Posterior cingulate gyrus (tissue), 11 donors: ENCODE data around the gene PLEKHM2.
A peak's percentile ranks its signal among the peaks of the same experiment; 100 is the strongest.
"Not testable (repeated sequence)": the region's sequence is repeated elsewhere in the genome, so short reads cannot be mapped to it uniquely, and the experiment has no call there.

Experiments used
- DNase-seq, 10 donors: peaks; one replicate each; pipeline versions ENCODE4 v3.0.0 to v3.0.0-alpha.2; 2020 to 2021; ENCODE audit warnings: mixed read lengths in 3 of 10
- intact Hi-C: fragments of 100-400 bp; cut with DNase I; formaldehyde crosslinking; loops from one replicate; pipeline ENCODE4 v1.15.1; 2023

PLEKHM2 gene

DNA sequence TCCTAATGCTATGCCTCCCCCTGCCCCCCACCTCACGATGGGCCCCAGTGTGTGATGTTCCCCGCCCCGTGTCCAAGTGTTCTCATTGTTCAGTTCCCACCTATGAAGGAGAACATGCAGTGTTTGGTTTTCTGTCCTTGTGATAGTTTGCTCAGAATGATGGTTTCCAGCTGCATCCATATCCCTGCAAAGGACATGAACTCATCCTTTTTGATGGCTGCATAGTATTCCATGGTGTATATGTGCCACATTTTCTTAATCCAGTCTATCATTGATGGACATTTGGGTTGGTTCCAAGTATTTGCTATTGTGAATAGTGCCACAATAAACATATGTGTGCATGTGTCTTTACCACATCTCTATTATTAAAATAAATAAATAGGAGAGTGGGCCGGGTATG, 15.2 kb downstream of the PLEKHM2 start:
- DNase-seq, intact Hi-C loops: not testable (repeated sequence)

DNA sequence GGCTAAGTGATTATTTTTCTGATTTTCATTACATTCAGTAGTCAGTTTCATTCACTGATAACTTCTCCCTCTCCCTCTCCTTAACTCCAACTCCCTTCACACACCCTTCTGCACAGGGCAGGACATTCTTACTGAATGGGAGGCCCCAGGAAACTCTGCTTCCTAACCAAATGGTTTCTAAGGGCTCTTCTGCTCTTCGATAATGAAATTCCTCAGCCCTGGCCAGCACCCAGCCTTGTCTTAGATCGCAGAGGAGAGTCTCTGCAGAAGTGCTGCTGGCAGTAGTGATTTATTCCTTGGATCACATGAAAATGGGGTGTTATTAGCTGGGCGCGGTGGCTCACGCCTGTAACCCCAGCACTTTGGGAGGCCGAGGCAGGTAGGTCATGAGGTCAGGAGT, 16.4 kb downstream of the PLEKHM2 start:
- DNase-seq = no peak
- intact Hi-C loops = no loop called here

DNA sequence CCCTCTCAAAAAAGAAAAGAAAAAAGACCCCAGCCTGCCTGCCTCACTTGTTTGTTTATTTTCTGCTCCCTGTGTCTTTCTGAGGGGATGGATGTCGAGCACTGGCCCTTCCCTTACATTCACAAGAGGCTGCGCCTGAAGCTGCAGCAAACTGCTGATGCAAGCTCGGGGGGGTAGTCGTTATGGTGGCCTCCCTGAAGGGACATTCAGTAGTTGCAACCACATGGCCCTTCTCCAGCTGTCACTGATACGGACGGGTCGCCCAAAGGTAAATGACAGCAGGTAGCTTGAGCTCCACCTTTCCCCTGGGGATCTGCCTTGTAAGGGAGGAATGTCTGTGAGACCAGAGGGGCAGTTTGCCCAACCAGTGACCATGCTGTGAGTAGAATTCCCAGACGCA, 17.7 kb downstream of the PLEKHM2 start:
- no peak for DNase-seq
- intact Hi-C loops = no loop called here

DNA sequence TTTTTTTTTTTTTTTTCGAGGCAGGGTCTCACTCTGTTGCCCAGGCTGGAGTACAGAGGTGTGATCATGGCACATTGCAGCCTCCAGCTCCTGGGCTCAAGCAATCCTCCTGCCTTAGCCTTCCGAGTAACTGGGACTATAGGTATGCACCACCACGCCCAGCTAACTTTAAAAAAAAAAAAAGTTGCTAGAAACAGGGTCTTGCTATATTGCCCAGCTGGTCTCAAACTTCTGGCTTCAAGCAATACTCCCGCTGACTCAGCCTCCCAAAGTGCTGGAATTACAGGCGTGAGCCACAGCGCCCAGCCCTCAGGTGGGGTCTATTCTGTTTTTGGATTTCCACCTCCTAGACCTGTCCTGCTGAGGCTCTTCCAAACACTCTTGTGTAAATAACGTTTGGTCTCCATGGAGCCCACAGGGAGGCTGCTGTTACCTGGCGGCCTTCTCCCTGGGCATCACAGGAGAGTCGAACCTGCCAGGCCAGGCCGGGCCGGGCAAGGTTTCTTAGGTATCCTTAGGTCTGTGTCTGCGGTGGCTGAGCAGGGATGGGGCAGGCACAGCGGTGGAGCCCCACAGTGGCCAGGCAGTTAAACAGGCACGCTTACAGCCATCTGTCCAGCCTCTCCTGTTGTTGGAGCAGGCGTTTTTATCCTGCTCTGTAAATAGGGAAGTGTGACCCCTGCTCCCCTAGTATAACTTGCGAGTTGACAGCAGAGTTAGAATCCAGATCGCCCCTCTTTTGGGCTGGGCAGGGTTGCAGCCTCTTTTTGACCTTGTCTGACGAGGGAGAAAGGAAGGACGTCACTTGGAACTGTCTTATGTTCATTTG, 18.8 kb downstream of the PLEKHM2 start:
- peak in 3 of 10 donors; percentile 4 to 89 (median 29) for DNase-seq
- intact Hi-C loops = no loop called here

DNA sequence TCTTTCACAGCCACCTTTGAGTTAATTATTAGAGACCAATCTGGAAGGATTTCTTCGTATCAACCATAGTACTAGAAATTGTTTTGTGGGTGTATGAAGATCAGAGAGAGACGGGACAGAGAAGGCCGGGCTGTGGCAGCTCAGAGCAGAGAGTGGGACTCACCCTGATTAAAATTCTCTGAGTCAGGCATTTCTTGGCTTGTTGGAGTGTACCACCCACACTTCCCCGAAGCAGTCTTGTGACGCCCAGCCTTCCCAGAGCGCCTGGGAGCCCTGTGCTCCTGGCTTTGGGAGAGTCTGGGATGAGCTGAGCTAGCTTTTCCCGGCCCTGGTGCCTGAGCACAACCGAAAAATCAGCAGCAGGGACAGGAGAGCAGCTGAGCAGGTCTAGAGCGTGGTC, 19.4 kb downstream of the PLEKHM2 start:
- intact Hi-C loops = no loop called here
- peak; percentile 51 to 97 (median 82) for DNase-seq

DNA sequence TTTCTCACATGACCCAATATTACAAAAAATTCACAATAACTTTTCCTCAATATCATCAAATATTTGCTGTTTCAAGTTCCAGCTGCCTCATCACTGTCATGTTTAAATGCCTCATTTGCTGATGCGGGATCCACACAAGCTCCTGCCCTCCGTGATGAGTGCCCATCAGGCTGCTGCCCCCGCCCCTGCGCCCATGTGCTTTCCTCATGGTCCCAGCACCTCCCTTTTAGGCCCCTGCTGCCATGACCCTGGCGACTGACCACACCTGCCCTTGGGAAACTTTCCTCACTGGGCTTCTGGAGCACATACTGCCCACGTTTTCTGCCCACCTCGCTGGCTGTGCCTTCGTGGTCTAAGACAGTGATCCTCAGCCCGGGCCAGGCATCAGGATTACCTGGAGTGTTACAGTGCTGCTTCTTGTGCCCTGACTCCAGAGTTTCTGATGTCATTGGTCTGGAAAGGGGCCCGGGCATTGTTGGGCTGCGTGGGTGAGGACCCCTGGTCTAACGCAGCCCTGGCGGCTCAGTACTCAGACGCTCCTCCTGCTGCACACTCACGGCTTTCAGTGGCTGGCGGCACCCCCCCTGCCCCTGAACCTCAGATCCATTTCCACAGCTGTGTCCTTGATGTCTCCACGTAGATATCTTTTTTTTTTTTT, 20.5 kb downstream of the PLEKHM2 start:
- peak in 1 of 10 donors; percentile 61 for DNase-seq
- intact Hi-C loops = no loop called here

DNA sequence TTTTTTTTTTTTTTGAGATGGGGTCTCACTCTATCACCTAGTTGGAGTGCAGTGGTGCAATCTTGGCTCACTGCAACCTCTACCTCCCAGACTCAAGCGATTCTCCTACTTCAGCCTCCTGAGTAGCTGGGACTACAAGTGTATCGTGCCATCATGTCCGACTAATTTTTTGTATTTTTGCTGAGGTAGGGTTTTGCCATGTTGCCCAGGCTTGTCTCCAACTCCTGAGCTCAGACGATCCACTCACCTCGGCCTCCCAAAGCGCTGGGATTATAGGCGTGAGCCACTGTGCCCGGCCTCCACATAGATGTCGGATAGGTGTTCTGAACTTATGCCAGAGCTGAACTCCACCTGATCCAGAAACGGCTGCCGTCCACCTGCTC, 21.1 kb downstream of the PLEKHM2 start:
- intact Hi-C loops = no loop called here
- DNase-seq = no peak

DNA sequence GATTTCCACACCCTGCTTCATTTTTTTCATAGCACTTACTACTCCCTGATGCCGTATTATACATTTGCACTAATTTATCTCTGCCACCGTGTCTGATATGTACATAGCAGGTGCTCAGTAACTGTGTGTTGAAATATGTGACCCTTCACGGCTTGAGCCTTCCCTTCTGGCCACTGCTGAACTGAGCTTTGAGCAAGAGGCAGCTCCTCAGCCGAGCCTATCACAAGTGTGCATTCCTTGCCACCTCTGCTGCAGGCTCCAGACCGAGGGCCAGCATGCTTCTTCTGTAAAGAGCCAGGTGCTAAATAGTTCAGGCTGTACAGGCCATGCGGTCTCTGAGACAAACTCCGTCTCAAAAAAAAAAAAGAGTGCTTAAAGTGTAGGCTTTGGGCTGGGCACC, 22.6 kb downstream of the PLEKHM2 start:
- intact Hi-C loops = no loop called here
- peak in 1 of 10 donors; percentile 23 for DNase-seq

DNA sequence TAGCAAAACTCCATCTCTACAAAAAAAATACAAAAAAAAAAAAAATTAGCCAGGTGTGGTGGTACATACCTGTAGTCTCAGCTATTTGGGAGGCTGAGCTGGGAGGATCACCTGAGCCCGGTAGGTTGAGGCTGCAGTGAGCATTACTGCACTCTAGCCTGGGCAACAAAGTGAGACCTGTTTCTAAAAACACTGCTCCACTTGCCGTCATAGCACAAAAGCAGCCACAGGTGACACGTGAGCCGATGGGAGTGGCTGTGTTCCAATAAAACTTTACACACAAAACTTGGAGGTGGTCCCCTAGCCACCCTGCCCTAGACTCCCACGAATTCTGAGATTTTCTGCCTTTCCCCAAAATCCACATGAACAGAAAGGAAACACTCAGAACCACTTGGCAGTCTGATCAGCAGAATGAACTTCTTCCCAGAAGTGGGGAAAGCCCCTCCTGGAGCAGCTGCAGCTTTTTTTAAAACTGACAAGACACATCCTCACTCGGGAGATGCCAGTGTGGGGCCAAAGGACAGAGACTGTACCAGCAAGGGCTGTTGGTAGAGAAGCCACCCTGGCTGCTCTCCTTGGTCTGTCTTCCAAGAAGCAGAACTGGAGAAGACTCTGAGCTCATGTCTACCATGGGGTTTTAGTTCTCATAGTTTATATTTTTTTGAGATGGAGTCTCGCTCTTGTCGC, 23.3 kb downstream of the PLEKHM2 start:
- peak in 1 of 10 donors; percentile 7 for DNase-seq
- intact Hi-C loops = no loop called here

DNA sequence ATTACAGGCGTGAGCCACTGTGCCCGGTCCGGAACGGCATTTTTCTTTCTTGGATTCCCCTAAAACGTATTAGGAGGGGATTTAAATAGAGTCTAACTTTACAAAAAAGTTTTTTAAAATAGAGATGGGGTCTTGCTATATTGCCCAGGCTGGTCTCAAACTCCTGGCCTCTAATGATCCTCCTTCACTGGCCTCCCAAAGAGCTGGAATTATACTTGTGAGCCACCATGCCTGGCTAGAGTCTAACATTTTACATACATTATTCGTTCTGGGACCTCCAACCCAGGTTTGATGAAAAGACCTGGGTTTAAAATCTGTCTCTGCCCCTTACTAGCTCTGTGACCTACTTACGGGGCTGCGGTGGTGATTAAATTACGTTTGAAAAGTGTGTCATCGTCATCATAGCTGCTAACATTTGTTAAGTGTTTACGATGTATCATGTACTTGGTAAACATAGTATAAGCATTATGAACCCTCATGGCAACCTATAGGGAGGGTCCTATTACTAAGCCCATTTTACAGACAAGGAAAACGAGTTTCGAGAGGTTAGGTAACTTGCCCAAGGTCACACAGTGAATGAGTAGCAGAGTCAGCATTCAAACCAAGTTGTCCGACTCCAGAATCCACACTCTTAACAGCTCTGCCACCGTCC, 24.5 kb downstream of the PLEKHM2 start:
- intact Hi-C loops = no loop called here
- DNase-seq = peak in 1 of 10 donors; percentile 16

DNA sequence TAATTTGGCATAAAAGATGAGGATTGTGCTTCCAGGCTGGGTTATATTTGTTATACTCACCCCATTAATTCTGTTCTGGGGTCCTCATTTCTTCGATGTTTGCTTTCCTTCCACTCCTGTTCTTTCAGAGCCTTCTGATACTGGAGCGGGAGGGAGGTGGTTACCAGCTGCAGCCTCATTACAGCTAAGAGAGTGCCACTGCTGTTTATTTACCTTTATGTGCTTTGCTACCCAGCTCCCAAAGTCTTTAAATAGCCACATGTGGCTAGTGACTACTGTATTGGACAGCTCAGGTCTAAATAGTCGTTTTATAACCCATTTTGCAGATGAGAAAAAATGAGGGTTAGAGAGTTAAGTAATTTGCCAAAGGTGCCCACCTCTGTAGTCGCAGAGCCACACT, 25.1 kb downstream of the PLEKHM2 start:
- DNase-seq = no peak
- intact Hi-C loops = no loop called here

DNA sequence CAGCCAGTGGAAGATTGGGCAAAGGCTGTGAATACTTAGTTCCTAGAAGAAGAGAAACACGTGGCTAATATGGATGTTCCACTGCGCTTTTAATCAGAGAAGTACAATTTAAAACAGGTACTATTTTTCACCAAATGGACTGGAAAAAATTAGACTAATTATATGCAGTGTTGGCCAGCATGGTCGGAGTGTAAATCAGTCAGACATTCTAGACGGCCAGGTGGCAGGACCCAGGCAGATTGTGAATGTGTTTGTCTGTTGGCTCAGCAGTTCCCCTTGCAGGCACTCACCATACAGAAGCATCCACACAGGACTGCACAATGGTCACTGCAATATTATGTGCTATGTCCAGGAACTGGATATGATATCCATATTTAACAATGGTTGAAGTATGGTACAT, 28.0 kb downstream of the PLEKHM2 start:
- intact Hi-C loops = no loop called here
- no peak for DNase-seq

DNA sequence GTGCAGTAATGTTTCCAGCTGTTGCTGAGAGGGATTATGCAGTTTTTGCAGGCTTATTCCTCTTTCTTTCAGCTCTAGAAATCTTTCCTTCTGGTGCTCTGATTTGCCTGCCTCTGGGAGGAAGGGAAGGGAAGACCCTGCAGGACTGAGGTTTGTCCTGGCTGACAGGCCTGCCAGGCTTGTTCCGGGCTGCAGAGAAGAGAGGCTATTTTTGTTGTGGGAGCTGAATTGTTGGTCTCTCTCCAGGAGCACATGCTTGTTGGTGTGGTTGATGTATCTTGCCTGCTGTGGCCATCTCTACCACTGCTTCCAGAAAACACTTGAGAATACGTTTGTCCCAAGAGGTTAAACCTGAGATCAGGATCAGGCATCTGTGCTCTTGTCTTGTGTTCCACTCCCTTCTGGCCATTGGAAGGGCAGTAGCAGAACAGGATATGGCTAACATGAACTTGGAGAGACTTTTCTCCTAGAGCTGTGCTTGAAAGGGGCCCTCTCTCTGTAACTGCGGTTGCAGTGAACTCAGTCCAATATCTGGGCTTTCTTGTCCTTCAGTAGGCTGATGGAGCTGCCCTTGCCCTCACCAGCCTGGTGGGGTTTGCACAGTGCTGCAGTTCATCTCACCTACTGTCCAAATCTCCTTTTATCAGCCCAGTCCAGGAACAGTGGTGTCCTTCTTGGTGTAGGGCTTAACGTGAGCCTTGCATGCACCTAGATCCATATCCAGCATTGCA, 30.5 kb downstream of the PLEKHM2 start:
- intact Hi-C loops = no loop called here
- DNase-seq = peak in 4 of 10 donors; percentile 42 to 57 (median 54)

DNA sequence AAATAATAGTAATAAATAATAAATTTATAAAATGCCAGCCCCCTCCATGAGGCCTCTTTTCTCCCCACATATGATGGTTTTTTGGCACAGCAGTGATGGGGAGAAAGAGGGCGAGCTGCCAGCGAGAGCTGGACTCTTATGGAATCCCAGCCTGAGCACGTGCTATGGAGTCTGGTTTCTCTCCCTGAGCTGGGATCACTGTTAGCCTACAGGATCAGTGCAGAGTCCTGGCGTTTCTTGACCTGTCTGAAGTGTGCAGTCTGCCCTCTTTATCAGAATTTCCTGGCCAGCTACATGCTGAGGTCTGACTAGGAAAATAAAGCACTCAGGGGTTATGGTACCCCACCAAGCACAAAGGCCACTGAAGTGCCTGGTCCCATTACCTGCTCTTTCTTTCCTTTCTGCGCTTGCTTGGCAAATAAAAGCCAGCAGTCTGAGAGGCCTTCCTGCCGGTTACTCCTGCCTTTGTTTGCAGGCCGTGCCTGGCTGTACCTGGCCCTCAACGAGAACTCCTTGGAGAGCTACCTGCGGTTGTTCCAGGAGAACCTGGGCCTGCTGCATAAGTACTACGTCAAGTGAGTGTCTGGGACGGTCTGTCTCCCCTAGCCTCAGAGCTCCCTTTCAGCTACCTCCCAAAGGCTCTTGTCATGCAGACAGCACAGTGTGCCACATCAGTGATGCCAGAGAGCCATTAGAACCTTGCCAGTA, 33.5 kb downstream of the PLEKHM2 start:
- no peak for DNase-seq
- intact Hi-C loops = no loop called here

DNA sequence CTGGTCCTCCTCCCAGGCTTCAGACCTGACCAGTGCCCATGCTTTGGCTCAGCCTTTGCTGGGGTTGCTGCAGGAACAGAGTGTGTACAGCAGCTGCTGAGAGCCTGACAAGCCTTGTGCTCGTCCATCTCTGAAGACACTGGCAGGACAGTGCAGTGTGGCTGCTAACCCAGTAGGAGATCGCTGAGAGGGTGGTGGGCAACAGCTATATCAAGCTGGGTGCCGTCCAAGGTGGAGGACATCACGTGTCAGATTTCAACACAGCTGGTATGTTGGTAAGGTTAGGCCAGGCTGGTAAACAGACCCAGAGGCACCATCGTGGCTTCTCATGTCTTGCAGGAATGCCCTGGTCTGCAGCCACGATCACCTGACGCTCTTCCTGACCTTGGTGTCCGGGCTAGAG, 34.1 kb downstream of the PLEKHM2 start:
- no peak for DNase-seq
- intact Hi-C loops = no loop called here

DNA sequence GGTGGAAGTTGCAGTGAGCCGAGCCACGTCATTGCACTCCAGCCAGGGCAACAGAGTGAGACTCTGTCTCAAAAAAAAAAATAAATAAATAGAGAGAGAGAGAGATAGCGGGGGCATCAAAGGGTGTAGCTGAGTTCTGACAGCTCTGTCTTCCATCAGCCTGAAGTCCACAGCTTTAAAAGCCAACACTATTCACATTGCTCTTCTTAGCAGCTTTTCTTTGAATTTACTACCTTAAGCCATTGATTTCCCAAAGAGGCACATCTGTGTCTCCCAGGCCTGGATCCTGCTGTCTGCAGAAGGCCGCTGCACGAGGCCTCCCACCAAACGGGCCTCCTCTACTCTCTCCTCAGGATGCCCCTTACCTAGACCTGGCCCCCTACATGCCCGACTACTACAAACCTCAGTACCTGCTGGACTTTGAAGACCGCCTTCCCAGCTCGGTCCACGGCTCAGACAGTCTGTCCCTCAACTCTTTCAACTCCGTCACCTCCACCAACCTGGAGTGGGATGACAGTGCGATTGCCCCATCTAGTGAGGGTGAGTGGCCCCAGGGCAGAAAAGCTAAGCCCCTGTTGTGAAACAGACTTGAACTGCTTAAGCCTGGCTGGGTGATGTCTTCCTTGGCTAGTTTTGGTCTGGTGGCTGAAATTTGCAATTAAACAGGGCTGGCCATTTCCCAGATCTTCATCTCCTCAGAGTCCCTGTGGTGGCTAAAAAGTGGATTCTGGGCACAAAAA, 35.4 kb downstream of the PLEKHM2 start:
- DNase-seq = peak in 1 of 10 donors; percentile 48
- intact Hi-C loops = no loop called here

DNA sequence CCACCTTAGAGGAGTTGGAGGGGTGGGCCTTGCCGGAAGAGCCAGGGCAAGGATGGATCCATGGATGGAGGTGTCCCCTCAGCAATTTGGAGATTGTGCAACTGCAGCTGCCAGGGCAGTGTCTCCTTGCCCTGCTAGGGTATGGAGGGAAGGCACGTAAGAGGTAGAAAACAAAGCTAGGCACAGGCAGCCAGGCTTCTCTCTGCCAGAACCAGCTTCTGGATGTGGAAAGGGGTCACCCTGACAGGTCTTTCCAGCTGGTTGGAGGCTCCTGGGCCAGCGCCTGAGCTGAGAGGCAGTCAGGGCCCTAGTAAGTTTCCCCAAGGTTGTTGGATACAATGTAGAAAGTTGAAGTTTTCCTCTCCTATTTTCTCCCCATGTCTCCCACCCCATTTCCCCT, 36.7 kb downstream of the PLEKHM2 start:
- intact Hi-C loops = no loop called here

DNA sequence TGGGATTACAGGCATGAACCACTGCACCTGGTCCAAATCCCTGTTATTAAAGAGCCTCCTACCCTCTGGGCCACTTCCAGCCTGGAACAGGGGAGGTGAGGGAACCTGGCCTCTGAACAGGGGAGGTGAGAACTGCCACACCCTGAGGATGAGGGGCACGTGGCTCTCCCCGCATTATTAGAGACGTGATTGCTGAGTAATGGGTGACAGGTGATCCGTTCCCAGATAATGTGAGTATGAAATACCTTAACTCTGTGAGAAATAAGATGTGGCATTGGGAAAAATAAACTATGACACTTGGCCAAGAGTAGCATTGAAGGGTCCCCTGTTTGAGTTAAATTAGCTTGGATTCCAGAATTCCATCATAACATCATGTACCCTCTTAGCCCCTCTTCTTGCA, 38.3 kb downstream of the PLEKHM2 start:
- intact Hi-C loops = no loop called here
- no peak for DNase-seq

More for the DNA sequence above, 36.7 kb downstream of the PLEKHM2 start:
- DNase-seq = no peak
